ENCODE results near the gene CAPN12.

GRCh38 chr19:38736413-38737280, 7.6 kb downstream of the CAPN12 start:
- TF ChIP-seq CTCF (conservative IDR thresholded peaks at IDR 0.05; ENCODE audit: low read depth, low read length): no peak
- no peak for TF ChIP-seq EZH2 (IDR thresholded peaks at IDR 0.05; ENCODE audit: borderline replicate concordance, low read depth, low read length, poor library complexity, severe bottlenecking)
